Measurements from ENCODE around the gene AOPEP.
A peak's percentile ranks its signal among the peaks of the same experiment; 100 is the strongest.

Gene AOPEP

GRCh38 chr9:95027914-95028852 is 301.7 kb downstream of the AOPEP start:
- Histone ChIP-seq H3K79me2 (peaks cover 37% of the 10 kb centered on the region), H3K27me3 (ENCODE audit: control insufficient read depth, insufficient read depth, low read length) (no peaks in the 10 kb centered on the region), H3K9me3 (ENCODE audit: control insufficient read depth, low read length) (no peaks in the 10 kb centered on the region), H3K9ac (no peak overlapping the region), H3K4me2 (ENCODE audit: low read length) (peak overlapping the region; percentile 43), H3K27ac (peak overlapping the region; percentile 42), H3K36me3 (ENCODE audit: control insufficient read depth, insufficient read depth, low read length) (no peaks in the 10 kb centered on the region), H3K4me1 (peaks cover 35% of the 10 kb centered on the region), H3K4me3 (ENCODE audit: low read depth, low read length) (peak overlapping the region; percentile 20), H2AFZ (no peak overlapping the region)
- no peak for TF ChIP-seq CTCF (IDR thresholded peaks at IDR 0.05)

- H3K4me1 ChIP-seq, result peaks cover 36% of the 10 kb centered on the region
- H3K4me3 ChIP-seq (ENCODE audit: low read depth, low read length), result peak overlapping the region; percentile 20
- H3K9ac ChIP-seq, result no peak overlapping the region
- H3K27me3 ChIP-seq (ENCODE audit: control insufficient read depth, insufficient read depth, low read length), result no peaks in the 10 kb centered on the region
- H3K9me3 ChIP-seq (ENCODE audit: control insufficient read depth, low read length), result no peaks in the 10 kb centered on the region
- H3K4me2 ChIP-seq (ENCODE audit: low read length), result peak overlapping the region; percentile 43
- no peak overlapping the region for H2AFZ ChIP-seq
- no peak for TF ChIP-seq CTCF (IDR thresholded peaks at IDR 0.05)
- peak overlapping the region; percentile 24 for H3K27ac ChIP-seq
- no peaks in the 10 kb centered on the region for H3K36me3 ChIP-seq (ENCODE audit: control insufficient read depth, insufficient read depth, low read length)
- peaks cover 38% of the 10 kb centered on the region for H3K79me2 ChIP-seq
Observed at GRCh38 chr9:95028853-95029219, 302.3 kb downstream of the AOPEP start.

- H3K27ac ChIP-seq, result peak overlapping the region; percentile 36
- no peak overlapping the region for H3K9ac ChIP-seq
- H3K27me3 ChIP-seq (ENCODE audit: control insufficient read depth, insufficient read depth, low read length), result no peaks in the 10 kb centered on the region
- H3K4me1 ChIP-seq, result peaks cover 34% of the 10 kb centered on the region
- no peaks in the 10 kb centered on the region for H3K36me3 ChIP-seq (ENCODE audit: control insufficient read depth, insufficient read depth, low read length)
- peak overlapping the region; percentile 38 for H3K4me2 ChIP-seq (ENCODE audit: low read length)
- no peak for TF ChIP-seq CTCF (IDR thresholded peaks at IDR 0.05)
- H3K79me2 ChIP-seq, result peaks cover 35% of the 10 kb centered on the region
- H3K4me3 ChIP-seq (ENCODE audit: low read depth, low read length), result peak overlapping the region; percentile 29
- H3K9me3 ChIP-seq (ENCODE audit: control insufficient read depth, low read length), result no peaks in the 10 kb centered on the region
- no peak overlapping the region for H2AFZ ChIP-seq
Observed at GRCh38 chr9:95029288-95029687, 302.8 kb downstream of the AOPEP start.

- no peaks in the 10 kb centered on the region for H3K9me3 ChIP-seq (ENCODE audit: control insufficient read depth, low read length)
- peak overlapping the region; percentile 29 for H3K4me3 ChIP-seq (ENCODE audit: low read depth, low read length)
- H3K36me3 ChIP-seq (ENCODE audit: control insufficient read depth, insufficient read depth, low read length), result no peaks in the 10 kb centered on the region
- peaks cover 34% of the 10 kb centered on the region for H3K79me2 ChIP-seq
- H3K4me1 ChIP-seq, result peaks cover 34% of the 10 kb centered on the region
- no peak overlapping the region for H3K9ac ChIP-seq
- TF ChIP-seq CTCF (IDR thresholded peaks at IDR 0.05), result no peak
- no peaks in the 10 kb centered on the region for H3K27me3 ChIP-seq (ENCODE audit: control insufficient read depth, insufficient read depth, low read length)
- H3K27ac ChIP-seq, result peak overlapping the region; percentile 36
- no peak overlapping the region for H2AFZ ChIP-seq
- H3K4me2 ChIP-seq (ENCODE audit: low read length), result peak overlapping the region; percentile 38
Observed at GRCh38 chr9:95029720-95030119, 303.2 kb downstream of the AOPEP start.
